Ammon's horn (tissue), 1 donor: ENCODE measurements around the gene CYP11A1.

Experiments used
- DNase-seq: peaks from one replicate; pipeline ENCODE4 v3.0.0-alpha.2; 2016; ENCODE audit warnings: low spot score

CYP11A1 gene

GRCh38 chr15:74347757-74348250 lies 19.6 kb downstream of the CYP11A1 start:
- no peak for DNase-seq

GRCh38 chr15:74345051-74345450 lies 22.4 kb downstream of the CYP11A1 start:
- DNase-seq, result no peak

- DNase-seq, result no peak
These were observed 23.7 kb downstream of the CYP11A1 start for GRCh38 chr15:74343797-74344127.

GRCh38 chr15:74343127-74343796 lies 24.2 kb downstream of the CYP11A1 start:
- no peak for DNase-seq

GRCh38 chr15:74340150-74340549 lies 27.3 kb downstream of the CYP11A1 start:
- DNase-seq, result no peak

GRCh38 chr15:74339371-74339770 lies 28.1 kb downstream of the CYP11A1 start:
- no peak for DNase-seq

- DNase-seq, result no peak
These were observed 28.8 kb downstream of the CYP11A1 start for GRCh38 chr15:74338676-74339075.

- no peak for DNase-seq
These were observed 29.7 kb downstream of the CYP11A1 start for GRCh38 chr15:74337607-74338211.

GRCh38 chr15:74337146-74337545 lies 30.3 kb downstream of the CYP11A1 start:
- no peak for DNase-seq

- no peak for DNase-seq
These were observed 31.1 kb downstream of the CYP11A1 start for GRCh38 chr15:74336061-74337005.

- DNase-seq, result no peak
These were observed 32.0 kb downstream of the CYP11A1 start for GRCh38 chr15:74335396-74335795.

- DNase-seq, result no peak
These were observed 33.3 kb downstream of the CYP11A1 start for GRCh38 chr15:74334127-74334526.

- DNase-seq, result no peak
These were observed 33.8 kb downstream of the CYP11A1 start for GRCh38 chr15:74333662-74334061.

- DNase-seq, result no peak
These were observed 34.4 kb downstream of the CYP11A1 start for GRCh38 chr15:74333093-74333492.

GRCh38 chr15:74332611-74333010 lies 34.8 kb downstream of the CYP11A1 start:
- DNase-seq, result no peak

- no peak for DNase-seq
These were observed 35.4 kb downstream of the CYP11A1 start for GRCh38 chr15:74332011-74332410.

GRCh38 chr15:74330861-74331408 lies 36.5 kb downstream of the CYP11A1 start:
- no peak for DNase-seq

- no peak for DNase-seq
These were observed 39.0 kb downstream of the CYP11A1 start for GRCh38 chr15:74328331-74329056.

GRCh38 chr15:74327756-74328155 lies 39.7 kb downstream of the CYP11A1 start:
- no peak for DNase-seq

- DNase-seq, result no peak
These were observed 40.7 kb downstream of the CYP11A1 start for GRCh38 chr15:74326746-74327145.

- DNase-seq, result no peak
These were observed 42.7 kb downstream of the CYP11A1 start for GRCh38 chr15:74324714-74325113.
